K562 (cell line): ENCODE data around the gene TYRP1. TPM values are rescaled to one million over a fixed set of nuclear protein-coding genes. Genes with fewer than 3 reads are reported as not detected.

ENCODE experiments used
- ATAC-seq: fragments of 200-7000 bp; cut with Tn5 transposase; 3 replicates; pipeline ENCODE4 v1.9.1; 2020; ENCODE audit warnings: moderate library complexity
- BruUV-seq: library from RNA; stranded (reverse); fragments of 400-500 nt; replicated peaks from 2 replicates; lab custom pipeline; 2021; lab: Mats Ljungman, UMichigan
- CTCF ChIA-PET: fragments of 300-600 bp; formaldehyde crosslinking; extraction: SDS; loops from one replicate; lab custom pipeline; 2021; ENCODE audit warnings: low intra/inter-chr PET ratio; lab: Yijun Ruan, JAX
- POLR2A ChIA-PET: fragments of 300-600, 350-650 bp; sonication (Branson Sonifier 250); formaldehyde crosslinking; extraction: SDS; loops from one replicate; lab custom pipeline; 2021; ENCODE audit warnings: antibody characterized with exemption, inconsistent platforms; lab: Yijun Ruan, JAX
- DNase-seq, 4 experiments: peaks; one replicate each; pipeline versions ENCODE4 v3.0.0 to v3.0.0-alpha.2; 2011 to 2018; ENCODE audit warnings: low spot score in 3 of 4, mixed read lengths in 3 of 4; ENCODE audit errors: extremely low read depth in 1 of 4
- FAIRE-seq: peaks from 2 replicates; lab custom pipeline; 2011; peaks lifted over from hg19 to GRCh38; lab: Jason Lieb, UNC
- H2AFZ ChIP-seq: 2 replicates; pipeline ENCODE4 v1.6.0; 2011; ENCODE audit warnings: low read depth, low read length, control low read depth, inconsistent platforms
- H3K27ac ChIP-seq: fragments of 200-600 bp; 3 replicates; pipeline ENCODE4 v1.8.0; 2011; ENCODE audit warnings: low read depth, mild to moderate bottlenecking, control low read depth, inconsistent platforms, low read length, moderate library complexity, mixed read lengths; ENCODE audit errors: extremely low read depth
- H3K27me3 ChIP-seq, 2 experiments: fragments of 300-600 bp in 1 of 2; 2 replicates in 1 of 2; 3 replicates in 1 of 2; pipeline versions ENCODE4 v1.6.0 to v1.8.0; 2011; ENCODE audit warnings: inconsistent platforms in 2 of 2, low read length in 2 of 2, mild to moderate bottlenecking in 1 of 2, mixed read lengths in 1 of 2, moderate library complexity in 1 of 2; ENCODE audit not compliant: control insufficient read depth in 2 of 2, insufficient read depth in 2 of 2
- H3K36me3 ChIP-seq: fragments of 300-600 bp; 3 replicates; pipeline ENCODE4 v1.8.0; 2011; ENCODE audit warnings: mild to moderate bottlenecking, low read length, inconsistent platforms; ENCODE audit not compliant: control insufficient read depth, insufficient read depth
- H3K4me1 ChIP-seq, 2 experiments: fragments of 200-600 bp in 1 of 2; replicated peaks in 1 of 2; 2 replicates in 1 of 2; 3 replicates in 1 of 2; pipeline versions ENCODE4 v1.5.1 to v1.8.0; 2011; ENCODE audit warnings: inconsistent platforms in 2 of 2, low read length in 2 of 2, mild to moderate bottlenecking in 1 of 2, mixed read lengths in 1 of 2, moderate library complexity in 1 of 2; ENCODE audit not compliant: control insufficient read depth in 2 of 2, insufficient read depth in 2 of 2
- H3K4me2 ChIP-seq: 2 replicates; pipeline ENCODE4 v1.6.1; 2011; ENCODE audit warnings: low read length, control low read depth, inconsistent platforms, mixed read lengths; ENCODE audit not compliant: insufficient read depth
- H3K4me3 ChIP-seq: fragments of 200-600 bp; sonication (generic), shearing (Covaris generic); 2 replicates; pipeline ENCODE4 v1.5.1; 2016; ENCODE audit warnings: control low read depth, inconsistent platforms
- H3K79me2 ChIP-seq: fragments of 200-600 bp; 3 replicates; pipeline ENCODE4 v1.8.0; 2011; ENCODE audit warnings: low read length, inconsistent platforms; ENCODE audit not compliant: control insufficient read depth, insufficient read depth
- H3K9ac ChIP-seq, 2 experiments: 2 replicates each; pipeline versions ENCODE4 v1.6.0 to v1.6.1; 2011; ENCODE audit warnings: low read depth in 2 of 2, low read length in 2 of 2, control low read depth in 1 of 2, inconsistent platforms in 1 of 2, mild to moderate bottlenecking in 1 of 2, mixed read lengths in 1 of 2; ENCODE audit not compliant: insufficient read depth in 1 of 2
- H3K9me1 ChIP-seq: one replicate; pipeline ENCODE4 v1.6.0; 2011; ENCODE audit warnings: inconsistent platforms, mild to moderate bottlenecking, low read length, moderate library complexity; ENCODE audit not compliant: control insufficient read depth, insufficient read depth
- H3K9me3 ChIP-seq: replicated peaks from 2 replicates; pipeline ENCODE4 v1.5.1; 2011; ENCODE audit warnings: low read depth, low read length, inconsistent platforms; ENCODE audit not compliant: control insufficient read depth, insufficient read depth
- H4K20me1 ChIP-seq: replicated peaks from 2 replicates; pipeline ENCODE4 v1.6.1; 2011; ENCODE audit warnings: low read length, inconsistent platforms, mixed read lengths; ENCODE audit not compliant: control insufficient read depth, insufficient read depth
- BRF1 ChIP-seq: IDR thresholded peaks from 3 replicates; pipeline ENCODE4 v1.6.1; 2011; ENCODE audit warnings: borderline replicate concordance, mild to moderate bottlenecking; ENCODE audit not compliant: insufficient read length; ENCODE audit errors: extremely low read depth
- COPS2 ChIP-seq: fragments of 450-650 bp; conservative IDR thresholded peaks from 2 replicates; pipeline ENCODE4 v1.6.1; 2016; ENCODE audit warnings: mild to moderate bottlenecking, moderate library complexity
- EHMT2 ChIP-seq: fragments of 450-650 bp; IDR thresholded peaks from 2 replicates; pipeline ENCODE4 v1.6.1; 2018; ENCODE audit warnings: antibody characterized with exemption
- ELF1 ChIP-seq: fragments of 200-800 bp; sonication (Bioruptor generic); IDR thresholded peaks from 2 replicates; pipeline ENCODE4 v1.6.1; 2016; ENCODE audit warnings: missing genetic modification characterization, missing compliant biosample characterization
- PHB ChIP-seq: fragments of 250-450 bp; sonication (Bioruptor Pico); IDR thresholded peaks from 2 replicates; pipeline ENCODE4 v1.5.0; 2021
- PURB ChIP-seq: sonication (generic); formaldehyde crosslinking; IDR thresholded peaks from 2 replicates; pipeline ENCODE4 v1.9.0; 2021; ENCODE audit warnings: low read depth, mild to moderate bottlenecking, missing genetic modification reagents
- U2AF2 ChIP-seq: fragments of 200-400 bp; formaldehyde crosslinking; optimal IDR thresholded peaks from 2 replicates; pipeline ENCODE3; 2017; ENCODE audit warnings: low read depth, mild to moderate bottlenecking, low read length
- ZNF444 ChIP-seq: fragments of 250-450 bp; sonication (Bioruptor Pico); IDR thresholded peaks from 2 replicates; pipeline ENCODE4 v1.4.0; 2020; ENCODE audit warnings: mild to moderate bottlenecking, moderate library complexity
- ZNF561 ChIP-seq: fragments of 450-650 bp; formaldehyde crosslinking; conservative IDR thresholded peaks from 2 replicates; pipeline ENCODE4 v1.4.0; 2020; ENCODE audit warnings: mild to moderate bottlenecking, moderate library complexity
- WGBS: fragments of 100-300 bp; shearing (Covaris generic); methylation state at CpG from one replicate; pipeline ENCODE4 v1.1.6; 2016; ENCODE audit warnings: low coverage, mixed read lengths; ENCODE audit not compliant: insufficient coverage; ENCODE audit errors: missing lambda C conversion rate; 5-methylcytosine and 5-hydroxymethylcytosine counted together
- in situ Hi-C: fragments of 300-500 bp; cut with MboI; formaldehyde crosslinking; loops from 4 replicates; pipeline ENCODE4 v1.15.0; 2018; ENCODE audit warnings: inconsistent platforms, mixed read lengths
- intact Hi-C: fragments of 100-400 bp; cut with micrococcal nuclease; formaldehyde crosslinking; loops from 2 replicates; pipeline ENCODE4 v1.14.2; 2022
- polyA plus RNA-seq, 8 experiments: library from polyadenylated mRNA; depleted of rRNA in 4 of 8; stranded (reverse) in 5 of 8; unstranded in 3 of 8; fragments of >200 nt; fragmentation: Nextera tagmentation in 2 of 8; fragmentation: Illumina TruSeq in 1 of 8; extraction: Ambion mirVana in 2 of 8; extraction: Trizol in 1 of 8; gene quantifications; 2 replicates each; pipeline versions ENCODE4 v1.2.1 to v1.2.3, GENCODE V29; 2011 to 2014; ENCODE audit warnings: inconsistent platforms in 1 of 8, missing spikeins in 1 of 8
- total RNA-seq, 7 experiments: library from RNA; depleted of rRNA in 6 of 7; stranded (reverse); fragments of >200 nt in 6 of 7; fragmentation: Illumina TruSeq in 2 of 7; extraction: Trizol in 2 of 7; gene quantifications; 2 replicates each; pipeline versions ENCODE4 v1.2.1 to v1.2.3, GENCODE V29; 2011 to 2021; ENCODE audit warnings: low replicate concordance in 1 of 7
- TF ChIP-seq, protein P1 (sequence below): fragments of 250-450 bp; sonication (Bioruptor Pico); IDR thresholded peaks from 2 replicates; pipeline ENCODE4 v1.4.0; 2020; ENCODE audit warnings: mild to moderate bottlenecking, moderate library complexity, borderline replicate concordance
- TF ChIP-seq, protein P2 (sequence below): sonication (generic); formaldehyde crosslinking; IDR thresholded peaks from 2 replicates; pipeline ENCODE4 v1.9.0; 2022; ENCODE audit warnings: mild to moderate bottlenecking, missing genetic modification reagents

TYRP1 gene
- total and polyA plus RNA-seq, 9 of the 15 experiments (the other 6 are each of a cell fraction or from before 2014, with no cell fraction given), result not detected

DNA sequence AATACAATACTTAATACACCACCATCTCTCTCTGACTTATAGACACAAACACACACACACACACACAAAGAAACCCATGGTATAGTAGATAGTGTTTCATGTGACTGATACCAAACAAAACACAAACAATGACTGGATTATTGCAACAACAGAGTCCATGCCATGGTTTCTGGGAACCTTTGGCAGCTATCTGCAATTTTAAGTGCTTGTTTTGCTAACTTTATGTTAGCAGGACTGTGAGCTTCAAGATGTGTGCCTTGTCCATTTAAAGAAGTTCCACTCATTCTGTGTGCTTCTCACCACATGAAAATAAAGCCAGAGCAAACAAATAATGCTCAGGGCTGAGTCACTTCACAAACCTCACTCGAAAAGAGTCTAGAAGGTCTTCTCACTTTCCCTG lies 66.6 kb downstream of the TYRP1 start:
- no peak overlapping the region for H3K4me2 ChIP-seq
- no peaks in the 10 kb centered on the region for H4K20me1 ChIP-seq
- no peak overlapping the region for H3K4me3 ChIP-seq
- ATAC-seq, result no peak
- H3K36me3 ChIP-seq, result no peaks in the 10 kb centered on the region
- no peak for TF ChIP-seq ZNF561 (CRISPR knock-in tag)
- no peak for TF ChIP-seq PHB (CRISPR knock-in tag)
- TF ChIP-seq ELF1 (tag), result no peak
- no peak for TF ChIP-seq ZNF444
- TF ChIP-seq PURB (CRISPR knock-in tag), result no peak
- TF ChIP-seq, protein P1, sequence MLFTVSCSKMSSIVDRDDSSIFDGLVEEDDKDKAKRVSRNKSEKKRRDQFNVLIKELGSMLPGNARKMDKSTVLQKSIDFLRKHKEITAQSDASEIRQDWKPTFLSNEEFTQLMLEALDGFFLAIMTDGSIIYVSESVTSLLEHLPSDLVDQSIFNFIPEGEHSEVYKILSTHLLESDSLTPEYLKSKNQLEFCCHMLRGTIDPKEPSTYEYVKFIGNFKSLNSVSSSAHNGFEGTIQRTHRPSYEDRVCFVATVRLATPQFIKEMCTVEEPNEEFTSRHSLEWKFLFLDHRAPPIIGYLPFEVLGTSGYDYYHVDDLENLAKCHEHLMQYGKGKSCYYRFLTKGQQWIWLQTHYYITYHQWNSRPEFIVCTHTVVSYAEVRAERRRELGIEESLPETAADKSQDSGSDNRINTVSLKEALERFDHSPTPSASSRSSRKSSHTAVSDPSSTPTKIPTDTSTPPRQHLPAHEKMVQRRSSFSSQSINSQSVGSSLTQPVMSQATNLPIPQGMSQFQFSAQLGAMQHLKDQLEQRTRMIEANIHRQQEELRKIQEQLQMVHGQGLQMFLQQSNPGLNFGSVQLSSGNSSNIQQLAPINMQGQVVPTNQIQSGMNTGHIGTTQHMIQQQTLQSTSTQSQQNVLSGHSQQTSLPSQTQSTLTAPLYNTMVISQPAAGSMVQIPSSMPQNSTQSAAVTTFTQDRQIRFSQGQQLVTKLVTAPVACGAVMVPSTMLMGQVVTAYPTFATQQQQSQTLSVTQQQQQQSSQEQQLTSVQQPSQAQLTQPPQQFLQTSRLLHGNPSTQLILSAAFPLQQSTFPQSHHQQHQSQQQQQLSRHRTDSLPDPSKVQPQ, result no peak
- no peak for TF ChIP-seq EHMT2
- TF ChIP-seq COPS2, result no peak
- TF ChIP-seq BRF1, result no peak
- TF ChIP-seq, protein P2, sequence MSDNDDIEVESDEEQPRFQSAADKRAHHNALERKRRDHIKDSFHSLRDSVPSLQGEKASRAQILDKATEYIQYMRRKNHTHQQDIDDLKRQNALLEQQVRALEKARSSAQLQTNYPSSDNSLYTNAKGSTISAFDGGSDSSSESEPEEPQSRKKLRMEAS (CRISPR knock-in tag), result no peak
- TF ChIP-seq U2AF2, result no peak
- POLR2A ChIA-PET, result no interaction called here
- DNase-seq, result no peak
- WGBS, result 0% methylated on average over 1 of the region's 1 CpG
- in situ Hi-C loops (no loop called here), intact Hi-C loops (no loop called here)
- no peak overlapping the region for H2AFZ ChIP-seq
- no peaks in the 10 kb centered on the region for H3K9me3 ChIP-seq
- H3K27me3 ChIP-seq, result no peaks in the 10 kb centered on the region
- no peak overlapping the region for H3K9ac ChIP-seq
- no TSS peak for BruUV-seq
- H3K4me1 ChIP-seq, result no peaks in the 10 kb centered on the region
- FAIRE-seq, result no peak
- H3K9me1 ChIP-seq, result no peaks in the 10 kb centered on the region
- no peaks in the 10 kb centered on the region for H3K79me2 ChIP-seq
- CTCF ChIA-PET, result no interaction called here
- H3K27ac ChIP-seq, result no peak overlapping the region

Other genes with a start within 250 kb of the TYRP1 start
- gene LURAP1L, start 81.6 kb downstream of the TYRP1 start, total RNA-seq (2014; rRNA removed), result not detected in 2 replicates
- 0.07 TPM in 1 of 2 replicates, not detected in the other for gene LURAP1L, start 81.6 kb downstream of the TYRP1 start, total RNA-seq (2014; rRNA removed; fragmentation: Illumina TruSeq; extraction: Trizol)
- 0.07 and 0.08 TPM in 2 replicates for gene LURAP1L, start 81.6 kb downstream of the TYRP1 start, total RNA-seq (2015; rRNA removed; fragmentation: Illumina TruSeq; extraction: Trizol)
- gene LURAP1L, start 81.6 kb downstream of the TYRP1 start, total RNA-seq (2021), result not detected in 2 replicates
- not detected in 2 replicates for gene LURAP1L, start 81.6 kb downstream of the TYRP1 start, polyA plus RNA-seq (2011; rRNA removed)
- gene LURAP1L, start 81.6 kb downstream of the TYRP1 start, polyA plus RNA-seq (2014; fragmentation: Illumina TruSeq; extraction: Trizol), result 0.06 TPM in 1 of 2 replicates, not detected in the other
- gene LURAP1L, start 81.6 kb downstream of the TYRP1 start, polyA plus RNA-seq (2014; fragmentation: Nextera tagmentation; extraction: Ambion mirVana), result under 1 TPM in 1 of 2 experiments, not detected in 1; 0.07 TPM
- 0.04 and 0.28 TPM in 2 replicates for gene LURAP1L, start 81.6 kb downstream of the TYRP1 start, polyA plus RNA-seq (2014; rRNA removed)